CD4-positive, alpha-beta T cell treated with Interleukin-6 at 100 ng/mL for 8 hours (primary cell): Measurements from ENCODE around the gene CNOT1.

Source experiments
- DNase-seq: peaks from one replicate; pipeline ENCODE4 v3.0.0-alpha.2; 2020; ENCODE audit warnings: mixed read lengths, low spot score

The CNOT1 gene

GRCh38 chr16:58516768-58517107 is 112.9 kb downstream of the CNOT1 start:
- no peak for DNase-seq

- DNase-seq: peak; percentile 29
Measured at GRCh38 chr16:58515871-58516767, 113.5 kb downstream of the CNOT1 start.

- peak; percentile 54 for DNase-seq
Measured at GRCh38 chr16:58515125-58515870, 114.3 kb downstream of the CNOT1 start, which contains the start of gene SETD6. Gene SETD6, plus strand, starts transcription at chr16:58515517. Its CDS starts 21 bp downstream, at chr16:58515538.

- DNase-seq: no peak
Measured at GRCh38 chr16:58513874-58514273, 115.8 kb downstream of the CNOT1 start.

GRCh38 chr16:58511933-58512815 is 117.5 kb downstream of the CNOT1 start:
- DNase-seq: peak; percentile 79

GRCh38 chr16:58510776-58511628 is 118.6 kb downstream of the CNOT1 start:
- no peak for DNase-seq

GRCh38 chr16:58510097-58510775 is 119.4 kb downstream of the CNOT1 start:
- DNase-seq: no peak

- DNase-seq: no peak
Measured at GRCh38 chr16:58509256-58510096, 120.2 kb downstream of the CNOT1 start.

GRCh38 chr16:58508671-58509251 is 120.9 kb downstream of the CNOT1 start:
- no peak for DNase-seq

- DNase-seq: no peak
Measured at GRCh38 chr16:58507963-58508670, 121.5 kb downstream of the CNOT1 start.

GRCh38 chr16:58507195-58507962 is 122.2 kb downstream of the CNOT1 start:
- no peak for DNase-seq

GRCh38 chr16:58506241-58507194 is 123.1 kb downstream of the CNOT1 start:
- DNase-seq: no peak

GRCh38 chr16:58503863-58504688 is 125.5 kb downstream of the CNOT1 start:
- no peak for DNase-seq

GRCh38 chr16:58503166-58503862 is 126.3 kb downstream of the CNOT1 start:
- DNase-seq: no peak
